Fibroblast of skin of abdomen (primary cell): ENCODE data around the gene IMP3.
"Not testable (repeated sequence)": the region's sequence is repeated elsewhere in the genome, so short reads cannot be mapped to it uniquely, and the experiment has no call there.

Experiments
- DNase-seq: peaks from one replicate; pipeline ENCODE4 v3.0.0-alpha.2; 2013

The IMP3 gene

GRCh38 chr15:75650908-75651809 is 11.1 kb upstream of the IMP3 start:
- no peak for DNase-seq

GRCh38 chr15:75649848-75650247 is 9.8 kb upstream of the IMP3 start:
- no peak for DNase-seq

- DNase-seq, result no peak
These were observed 9.2 kb upstream of the IMP3 start for GRCh38 chr15:75649045-75649761.

GRCh38 chr15:75648156-75649000 is 8.4 kb upstream of the IMP3 start:
- peak; percentile 38 for DNase-seq

- peak; percentile 85 for DNase-seq
These were observed 7.5 kb upstream of the IMP3 start, which contains the start of gene SNX33 for GRCh38 chr15:75647370-75648155. Gene SNX33, plus strand, starts transcription at chr15:75647912. Its CDS starts 1,191 bp downstream, at chr15:75649103.

- DNase-seq, result no peak
These were observed 6.9 kb upstream of the IMP3 start for GRCh38 chr15:75646944-75647364.

GRCh38 chr15:75646112-75646943 is 6.3 kb upstream of the IMP3 start:
- DNase-seq, result no peak

GRCh38 chr15:75644376-75644775 is 4.4 kb upstream of the IMP3 start:
- no peak for DNase-seq

- no peak for DNase-seq
These were observed 1.6 kb upstream of the IMP3 start for GRCh38 chr15:75641603-75642002.

GRCh38 chr15:75641179-75641503 is 1.1 kb upstream of the IMP3 start:
- no peak for DNase-seq

- peak; percentile 60 for DNase-seq
These were observed 607 bp upstream of the IMP3 start for GRCh38 chr15:75640483-75641178.

- no peak for DNase-seq
These were observed 774 bp downstream of the IMP3 start for GRCh38 chr15:75639191-75639708.

GRCh38 chr15:75637245-75638009 is 2.6 kb downstream of the IMP3 start:
- DNase-seq, result no peak

- no peak for DNase-seq
These were observed 4.0 kb downstream of the IMP3 start for GRCh38 chr15:75636026-75636425.

GRCh38 chr15:75633922-75634321 is 6.1 kb downstream of the IMP3 start:
- not testable (repeated sequence) for DNase-seq

- no peak for DNase-seq
These were observed 8.1 kb downstream of the IMP3 start for GRCh38 chr15:75631935-75632334.

- DNase-seq, result peak; percentile 94
These were observed 14.3 kb downstream of the IMP3 start, which contains the start of gene SNUPN for GRCh38 chr15:75625542-75626347. Gene SNUPN, minus strand, starts transcription at chr15:75625725. Its CDS starts 4,674 bp downstream, at chr15:75621051.

GRCh38 chr15:75622505-75622904 is 17.5 kb downstream of the IMP3 start:
- DNase-seq, result no peak
